Ishikawa (cell line): ENCODE results near the gene ATG16L2.

Source experiments
- CEBPB ChIP-seq: IDR thresholded peaks from 2 replicates; pipeline ENCODE4 v1.6.1; 2012
- REST ChIP-seq: IDR thresholded peaks from 2 replicates; pipeline ENCODE4 v1.6.1; 2012; ENCODE audit warnings: low read depth, mild to moderate bottlenecking
- YY1 ChIP-seq: IDR thresholded peaks from 2 replicates; pipeline ENCODE4 v1.6.1; 2012; ENCODE audit warnings: low read depth
- TF ChIP-seq, protein P1 (sequence below): IDR thresholded peaks from 2 replicates; pipeline ENCODE4 v1.6.1; 2012

DNA sequence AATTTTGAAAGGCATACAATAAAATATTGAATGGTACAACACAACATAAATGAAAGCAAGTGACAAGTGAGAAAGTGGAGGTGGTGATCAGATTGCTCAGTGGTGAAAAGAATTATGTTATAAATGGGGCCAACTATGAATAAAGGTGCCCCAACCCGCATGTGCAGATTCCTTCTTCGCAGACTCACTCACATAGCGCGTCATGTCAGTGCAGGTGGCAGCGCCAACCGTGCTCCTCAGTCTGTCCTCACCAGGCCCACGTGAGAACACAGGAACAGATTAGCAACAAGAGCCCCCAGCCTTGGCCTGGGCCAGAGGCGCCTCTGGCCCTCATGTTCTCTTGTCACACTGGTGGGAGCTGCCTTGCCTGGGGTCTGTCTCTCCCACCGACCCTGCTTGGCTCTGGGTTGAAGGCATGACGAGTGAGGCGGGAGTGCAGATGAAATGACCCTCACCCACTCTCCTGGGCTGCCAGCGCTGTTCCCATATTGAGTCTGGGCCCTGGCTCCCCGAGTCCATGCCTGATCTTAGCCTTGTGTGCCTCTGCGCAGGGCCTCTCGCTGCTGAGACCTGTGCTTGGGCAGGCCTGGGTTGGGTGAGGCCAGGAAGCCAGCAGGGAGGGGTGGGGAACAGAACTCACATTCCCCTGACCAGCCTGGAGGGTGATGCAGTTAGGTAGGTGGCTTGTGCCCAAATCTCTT is 6.4 kb downstream of the ATG16L2 start:
- TF ChIP-seq CEBPB (no peak), YY1 (no peak), REST (no peak)
- TF ChIP-seq, protein P1, sequence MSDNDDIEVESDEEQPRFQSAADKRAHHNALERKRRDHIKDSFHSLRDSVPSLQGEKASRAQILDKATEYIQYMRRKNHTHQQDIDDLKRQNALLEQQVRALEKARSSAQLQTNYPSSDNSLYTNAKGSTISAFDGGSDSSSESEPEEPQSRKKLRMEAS: no peak
